IPS DF 19.7 (cell line): ENCODE data around the gene KNCN.

ENCODE experiments used
- DNase-seq: peaks from one replicate; pipeline ENCODE4 v3.0.0-alpha.2; 2013; ENCODE audit warnings: low read depth, low spot score

KNCN gene

GRCh38 chr1:46544561-46545240 lies 6.7 kb downstream of the KNCN start:
- DNase-seq = no peak

GRCh38 chr1:46543761-46544560 lies 7.5 kb downstream of the KNCN start:
- DNase-seq = no peak

GRCh38 chr1:46543382-46543760 lies 8.1 kb downstream of the KNCN start:
- no peak for DNase-seq

DNA sequence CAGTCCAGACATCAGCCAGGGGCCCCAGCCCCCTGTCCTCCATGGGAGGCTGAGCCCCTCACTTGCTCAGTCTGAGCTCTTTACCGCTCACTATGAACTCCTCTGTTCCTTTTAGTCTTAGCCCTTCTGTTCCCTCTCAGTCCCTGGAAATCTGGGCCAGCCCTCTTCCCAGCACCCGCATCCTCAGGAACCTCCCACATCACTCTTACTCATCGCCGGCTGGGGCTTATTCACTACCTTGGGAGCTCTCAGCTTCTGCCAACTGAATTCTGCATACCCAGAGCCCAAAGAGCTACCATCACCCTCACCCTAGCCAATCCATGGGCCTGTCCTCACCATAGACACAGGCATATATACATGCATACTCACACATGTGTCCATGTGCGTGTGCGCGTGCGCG lies 11.5 kb downstream of the KNCN start:
- DNase-seq = no peak

DNA sequence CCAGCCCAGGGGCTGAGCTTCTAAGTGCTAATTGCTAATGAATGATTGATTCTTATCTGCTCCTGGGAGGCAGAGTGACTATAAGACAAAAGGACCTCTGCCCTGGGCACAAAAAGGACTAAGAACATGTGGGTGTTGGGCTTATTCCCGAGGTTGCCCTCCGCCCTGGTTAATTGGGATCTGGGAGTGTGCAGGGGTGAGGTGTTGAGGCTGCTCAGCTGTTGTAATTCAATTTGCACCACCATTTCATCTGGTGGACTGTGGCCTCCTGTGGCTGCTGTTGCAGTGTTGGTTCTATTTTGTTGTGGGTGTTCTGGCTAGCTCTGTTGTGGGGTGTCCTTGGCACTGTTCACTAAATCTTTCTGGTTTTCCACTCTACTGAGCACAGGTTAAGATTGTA lies 13.3 kb downstream of the KNCN start:
- DNase-seq = no peak

GRCh38 chr1:46537651-46538050 lies 13.8 kb downstream of the KNCN start:
- DNase-seq = no peak

- DNase-seq = no peak
Observed at GRCh38 chr1:46536527-46536926, 14.9 kb downstream of the KNCN start.

DNA sequence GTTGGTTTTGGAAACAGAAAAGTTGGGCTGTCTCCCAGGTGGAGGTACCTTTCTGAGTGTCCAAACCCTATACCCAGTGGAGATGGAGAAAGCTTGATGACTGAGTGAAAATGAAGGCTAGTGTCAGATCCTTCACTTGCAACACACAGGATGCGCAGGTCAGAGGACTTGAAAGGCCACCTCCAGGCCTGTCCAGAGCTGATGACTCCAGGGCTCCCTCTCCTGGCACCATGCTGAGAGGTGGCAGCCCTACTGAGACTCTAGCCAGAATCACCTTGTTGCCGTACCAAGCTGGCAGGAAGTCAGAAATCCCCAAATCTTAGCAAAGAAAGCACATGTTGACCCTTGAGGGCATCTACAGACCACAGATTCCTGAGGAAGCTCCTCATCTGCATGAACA lies 16.4 kb downstream of the KNCN start:
- no peak for DNase-seq

DNA sequence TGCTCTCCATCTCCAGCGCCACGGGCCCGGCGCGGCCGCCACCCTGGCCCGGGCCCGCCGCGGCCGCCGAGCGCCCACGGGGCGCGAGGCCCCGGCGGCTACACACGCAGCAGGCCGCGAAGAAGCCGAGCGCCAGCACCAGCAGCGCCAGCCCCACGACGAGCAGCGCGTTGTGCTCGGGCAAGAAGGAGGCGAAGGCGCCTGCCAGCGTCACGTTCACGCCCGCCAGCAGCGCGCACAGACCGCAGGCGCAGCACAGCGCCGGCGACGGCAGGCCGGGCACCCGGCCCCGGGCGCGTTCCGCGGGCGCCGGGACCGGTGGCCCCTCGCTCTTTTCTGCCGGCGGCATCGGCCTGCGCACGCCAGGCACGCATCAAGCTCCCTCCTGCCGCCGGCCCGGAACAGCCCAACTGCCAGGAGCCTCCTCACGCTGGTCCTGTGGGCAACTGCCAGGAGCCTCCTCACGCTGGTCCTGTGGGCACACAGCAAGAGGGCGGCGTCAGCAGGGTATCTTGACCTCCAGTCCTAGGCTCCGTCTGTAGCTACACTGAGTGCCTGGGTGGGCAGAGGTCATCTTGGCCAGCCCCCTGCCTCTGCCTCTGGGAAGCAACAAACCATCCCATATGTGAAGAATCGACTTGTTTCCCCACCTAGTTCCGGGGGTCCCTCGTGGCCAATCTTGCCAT lies 18.1 kb downstream of the KNCN start:
- DNase-seq = no peak

DNA sequence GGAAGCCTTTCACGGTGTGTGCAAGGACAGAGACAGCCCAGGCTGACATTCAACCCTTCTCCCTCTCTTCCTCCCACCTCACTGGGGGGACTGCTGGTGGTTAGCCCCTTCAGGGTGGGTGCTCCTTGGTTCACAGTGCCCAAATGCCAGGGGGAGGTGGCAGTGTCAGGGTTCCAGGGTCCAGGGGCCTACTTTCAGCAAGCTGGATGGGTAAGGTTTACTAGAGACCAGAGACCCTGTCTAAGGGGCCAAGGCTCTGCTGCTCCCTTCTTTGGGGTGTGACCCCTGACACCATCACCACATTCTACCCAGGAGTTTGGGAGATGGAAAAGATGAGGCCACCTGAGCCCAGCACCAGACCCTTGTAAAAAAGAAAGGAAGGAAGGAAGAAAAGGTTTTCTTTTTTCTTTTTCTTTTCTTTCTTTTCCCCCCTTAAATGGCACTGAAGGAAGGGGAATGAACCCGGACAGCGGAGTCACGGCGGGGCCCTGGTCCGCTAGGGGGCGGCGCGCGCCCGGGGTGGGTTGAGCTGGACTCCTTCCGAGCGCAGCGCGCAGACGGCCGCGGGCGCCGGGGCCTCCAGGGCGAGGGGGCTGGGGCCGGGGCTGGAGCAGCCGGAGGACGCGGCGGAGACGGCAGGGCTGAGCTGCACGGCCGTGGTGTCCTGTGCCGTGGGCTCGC lies 18.8 kb downstream of the KNCN start:
- DNase-seq = no peak

- no peak for DNase-seq
Observed at GRCh38 chr1:46532095-46532494, 19.4 kb downstream of the KNCN start.

GRCh38 chr1:46530791-46531409 lies 20.5 kb downstream of the KNCN start:
- no peak for DNase-seq

GRCh38 chr1:46530311-46530710 lies 21.1 kb downstream of the KNCN start:
- no peak for DNase-seq

DNA sequence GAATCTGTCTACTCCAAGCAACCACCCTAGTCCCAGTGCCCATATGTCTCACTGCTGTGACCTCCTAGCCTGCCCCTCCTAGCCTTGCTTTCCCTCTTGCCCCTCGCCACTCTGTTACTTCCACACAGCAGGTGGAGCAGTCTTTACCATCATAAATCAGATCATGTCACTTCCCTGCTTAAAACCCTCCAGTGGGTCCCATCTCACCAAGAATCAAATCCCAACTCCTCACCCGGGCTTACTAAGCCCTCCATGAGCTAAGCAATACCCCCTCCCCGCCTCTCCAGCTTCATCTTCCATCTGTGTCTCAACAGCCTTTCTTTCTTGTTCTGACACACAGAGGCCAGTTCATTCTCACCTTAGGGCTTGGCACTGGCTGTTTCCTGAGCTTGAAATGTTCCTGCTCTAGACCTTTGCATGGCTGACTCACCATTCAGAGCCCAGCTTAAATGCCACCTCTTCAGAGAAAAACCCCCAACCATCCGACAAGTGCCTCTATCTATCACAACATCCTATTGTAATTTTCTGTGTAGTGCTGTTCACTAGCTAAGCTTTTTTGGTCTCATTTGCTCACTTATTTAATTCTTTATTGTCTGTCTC lies 22.3 kb downstream of the KNCN start:
- DNase-seq = no peak

- DNase-seq = no peak
Observed at GRCh38 chr1:46528297-46528955, 23.0 kb downstream of the KNCN start.

DNA sequence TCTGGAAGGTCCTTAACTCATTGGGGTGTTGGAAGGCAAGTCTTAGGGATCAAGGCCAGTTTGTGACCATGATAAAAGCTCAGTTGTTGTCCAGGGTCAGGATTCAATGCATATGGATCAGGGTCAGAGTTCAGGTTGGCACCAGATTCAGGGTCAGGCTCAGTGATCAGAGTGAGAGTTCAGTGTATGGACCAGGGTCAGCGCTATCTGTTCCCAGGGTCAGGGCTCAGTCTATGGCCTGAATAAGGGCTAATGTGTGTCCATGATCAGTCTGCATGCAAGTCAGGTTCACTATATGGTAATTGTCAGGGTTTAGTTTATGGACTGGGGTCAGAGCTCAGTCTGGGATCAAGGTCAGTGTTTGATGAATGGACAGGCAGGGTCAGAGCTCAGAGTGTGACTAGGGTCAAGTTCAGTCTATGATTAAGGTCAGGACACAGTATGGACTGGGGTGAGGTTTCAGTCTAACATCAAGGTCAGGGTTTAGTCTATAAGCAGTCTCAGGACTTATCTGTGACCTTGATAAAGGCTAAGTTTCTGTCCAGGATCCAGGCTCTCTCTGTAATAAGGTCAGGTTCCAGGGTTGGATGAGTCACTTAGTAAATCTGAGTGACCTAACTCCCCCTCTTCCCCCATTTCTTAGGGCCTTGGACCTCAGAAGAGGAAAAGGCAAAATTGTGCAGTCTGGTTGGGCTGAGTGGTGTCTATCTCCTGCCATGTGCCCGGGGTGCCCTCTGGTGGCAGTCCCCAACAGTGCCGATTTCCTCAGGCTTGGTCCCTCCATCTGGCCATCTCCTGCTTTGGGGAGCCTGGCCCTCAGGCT lies 23.8 kb downstream of the KNCN start:
- no peak for DNase-seq

DNA sequence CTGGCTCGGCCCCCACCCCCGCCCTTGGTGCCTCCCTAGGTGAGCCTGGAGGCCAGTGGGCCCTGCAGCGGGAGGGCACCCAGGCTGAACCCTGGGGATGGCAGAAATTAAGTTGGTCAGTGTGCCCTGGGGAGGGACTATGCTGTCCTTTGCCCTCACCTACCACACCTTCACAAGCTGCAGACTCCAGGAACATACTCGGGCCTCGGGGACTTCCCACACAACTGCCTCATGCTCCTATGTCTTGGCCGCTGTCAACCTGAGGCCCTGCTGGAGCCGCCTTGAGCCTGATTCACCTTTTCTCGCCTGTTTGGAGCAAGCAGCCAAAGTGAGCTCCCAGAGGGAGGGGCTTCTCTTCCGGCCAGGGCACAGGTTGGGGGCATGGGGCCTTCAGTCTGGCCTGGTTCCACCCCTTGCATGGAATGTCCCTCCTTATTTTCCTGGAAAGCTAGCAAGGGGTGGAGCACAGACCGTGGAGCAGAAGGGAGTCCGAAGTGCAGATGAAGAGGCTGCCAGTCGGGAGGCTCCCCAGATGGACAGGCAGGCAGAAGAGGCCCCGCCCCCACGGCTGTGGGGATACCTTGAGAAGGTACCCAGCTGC lies 24.7 kb downstream of the KNCN start:
- no peak for DNase-seq

GRCh38 chr1:46526013-46526690 lies 25.3 kb downstream of the KNCN start:
- DNase-seq = no peak
